K562 (cell line): ENCODE data around the gene POLE2. TPM values are rescaled to one million over a fixed set of nuclear protein-coding genes. Genes with fewer than 3 reads are reported as not detected.
A peak's percentile ranks its signal among the peaks of the same experiment; 100 is the strongest.

ENCODE experiments used
- E2F6 ChIP-seq, 2 experiments: IDR thresholded peaks; 2 replicates each; pipeline ENCODE4 v1.6.1; 2011; ENCODE audit warnings: borderline replicate concordance in 1 of 2, control low read depth in 1 of 2, low read depth in 1 of 2, low read length in 1 of 2, mild to moderate bottlenecking in 1 of 2, mixed read lengths in 1 of 2, moderate library complexity in 1 of 2; ENCODE audit not compliant: insufficient read depth in 1 of 2, insufficient read length in 1 of 2, poor library complexity in 1 of 2, severe bottlenecking in 1 of 2; ENCODE audit errors: extremely low read depth in 1 of 2
- FOS ChIP-seq: IDR thresholded peaks from 3 replicates; pipeline ENCODE4 v1.6.1; 2011; ENCODE audit not compliant: insufficient read length; ENCODE audit errors: extremely low read depth
- ILK ChIP-seq: fragments of 450-650 bp; IDR thresholded peaks from 2 replicates; pipeline ENCODE4 v1.6.1; 2016; ENCODE audit warnings: missing genetic modification characterization, low read depth, mild to moderate bottlenecking, missing compliant biosample characterization, moderate library complexity, borderline replicate concordance
- KLF1 ChIP-seq: fragments of 450-650 bp; IDR thresholded peaks from 2 replicates; pipeline ENCODE4 v1.6.1; 2016; ENCODE audit warnings: missing genetic modification characterization, missing compliant biosample characterization
- L3MBTL2 ChIP-seq: fragments of 450-650 bp; IDR thresholded peaks from 2 replicates; pipeline ENCODE4 v1.6.1; 2016; ENCODE audit warnings: mild to moderate bottlenecking, moderate library complexity
- NCOR1 ChIP-seq: fragments of 450-650 bp; IDR thresholded peaks from 2 replicates; pipeline ENCODE4 v1.6.1; 2016; ENCODE audit warnings: mild to moderate bottlenecking, moderate library complexity
- RHOXF2B ChIP-seq: fragments of 250-450 bp; sonication (Bioruptor Pico); conservative IDR thresholded peaks from 2 replicates; pipeline ENCODE4 v1.5.1; 2021
- TCF7 ChIP-seq: sonication (generic); IDR thresholded peaks from 2 replicates; pipeline ENCODE4 v1.6.1; 2016; ENCODE audit warnings: antibody characterized with exemption, borderline replicate concordance
- U2AF1 ChIP-seq: fragments of 200-400 bp; formaldehyde crosslinking; optimal IDR thresholded peaks from 2 replicates; pipeline ENCODE3; 2017; ENCODE audit warnings: mild to moderate bottlenecking, low read depth, low read length, moderate library complexity
- ZBTB1 ChIP-seq: sonication (generic); formaldehyde crosslinking; IDR thresholded peaks from 2 replicates; pipeline ENCODE4 v1.8.1; 2023; ENCODE audit warnings: missing genetic modification reagents, low read depth, mild to moderate bottlenecking, borderline replicate concordance
- ZNF197 ChIP-seq: fragments of 200-800 bp; sonication (Bioruptor generic); IDR thresholded peaks from 2 replicates; pipeline ENCODE4 v1.6.1; 2016; ENCODE audit warnings: low read depth, missing genetic modification characterization, missing compliant biosample characterization
- ZNF212 ChIP-seq: fragments of 450-650 bp; formaldehyde crosslinking; IDR thresholded peaks from 2 replicates; pipeline ENCODE4 v1.4.0; 2020; ENCODE audit warnings: mild to moderate bottlenecking
- ZNF408 ChIP-seq: fragments of 250-450 bp; sonication (Bioruptor Pico); IDR thresholded peaks from 2 replicates; pipeline ENCODE4 v1.4.0; 2020; ENCODE audit warnings: low read depth, mild to moderate bottlenecking, moderate library complexity
- ZNF668 ChIP-seq: fragments of 250-450 bp; sonication (Bioruptor Pico); IDR thresholded peaks from 2 replicates; pipeline ENCODE4 v1.8.0; 2022; ENCODE audit warnings: mild to moderate bottlenecking, inconsistent platforms
- polyA plus RNA-seq, 8 experiments: library from polyadenylated mRNA; depleted of rRNA in 4 of 8; stranded (reverse) in 5 of 8; unstranded in 3 of 8; fragments of >200 nt; fragmentation: Nextera tagmentation in 2 of 8; fragmentation: Illumina TruSeq in 1 of 8; extraction: Ambion mirVana in 2 of 8; extraction: Trizol in 1 of 8; gene quantifications; 2 replicates each; pipeline versions ENCODE4 v1.2.1 to v1.2.3, GENCODE V29; 2011 to 2014; ENCODE audit warnings: inconsistent platforms in 1 of 8, missing spikeins in 1 of 8
- total RNA-seq, 7 experiments: library from RNA; depleted of rRNA in 6 of 7; stranded (reverse); fragments of >200 nt in 6 of 7; fragmentation: Illumina TruSeq in 2 of 7; extraction: Trizol in 2 of 7; gene quantifications; 2 replicates each; pipeline versions ENCODE4 v1.2.1 to v1.2.3, GENCODE V29; 2011 to 2021; ENCODE audit warnings: low replicate concordance in 1 of 7
- TF ChIP-seq, protein P1 (sequence below): IDR thresholded peaks from 2 replicates; pipeline ENCODE4 v1.6.1; 2016; ENCODE audit warnings: missing genetic modification characterization, missing compliant biosample characterization
- TF ChIP-seq, protein P2 (sequence below): sonication (generic); formaldehyde crosslinking; IDR thresholded peaks from 2 replicates; pipeline ENCODE4 v1.4.0; 2020; ENCODE audit warnings: mild to moderate bottlenecking, missing genetic modification reagents
- TF ChIP-seq, protein P3 (sequence below): fragments of 450-650 bp; IDR thresholded peaks from 2 replicates; pipeline ENCODE4 v1.6.1; 2016; ENCODE audit warnings: mild to moderate bottlenecking
- TF ChIP-seq, protein P4 (sequence below): fragments of 250-450 bp; sonication (Bioruptor Pico); IDR thresholded peaks from 2 replicates; pipeline ENCODE4 v1.8.0; 2022; ENCODE audit warnings: moderate library complexity, mild to moderate bottlenecking, inconsistent platforms

POLE2 gene
- total and polyA plus RNA-seq, 9 of the 15 experiments (the other 6 are each of a cell fraction or from before 2014, with no cell fraction given): 30.7 to 78.4 (median 55.4) TPM

GRCh38 chr14:49633640-49634546 lies 54.1 kb downstream of the POLE2 start (continued):
- TF ChIP-seq, protein P1, sequence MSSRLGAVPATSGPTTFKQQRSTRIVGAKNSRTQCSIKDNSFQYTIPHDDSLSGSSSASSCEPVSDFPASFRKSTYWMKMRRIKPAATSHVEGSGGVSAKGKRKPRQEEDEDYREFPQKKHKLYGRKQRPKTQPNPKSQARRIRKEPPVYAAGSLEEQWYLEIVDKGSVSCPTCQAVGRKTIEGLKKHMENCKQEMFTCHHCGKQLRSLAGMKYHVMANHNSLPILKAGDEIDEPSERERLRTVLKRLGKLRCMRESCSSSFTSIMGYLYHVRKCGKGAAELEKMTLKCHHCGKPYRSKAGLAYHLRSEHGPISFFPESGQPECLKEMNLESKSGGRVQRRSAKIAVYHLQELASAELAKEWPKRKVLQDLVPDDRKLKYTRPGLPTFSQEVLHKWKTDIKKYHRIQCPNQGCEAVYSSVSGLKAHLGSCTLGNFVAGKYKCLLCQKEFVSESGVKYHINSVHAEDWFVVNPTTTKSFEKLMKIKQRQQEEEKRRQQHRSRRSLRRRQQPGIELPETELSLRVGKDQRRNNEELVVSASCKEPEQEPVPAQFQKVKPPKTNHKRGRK (tag): no peak
- TF ChIP-seq, protein P2, sequence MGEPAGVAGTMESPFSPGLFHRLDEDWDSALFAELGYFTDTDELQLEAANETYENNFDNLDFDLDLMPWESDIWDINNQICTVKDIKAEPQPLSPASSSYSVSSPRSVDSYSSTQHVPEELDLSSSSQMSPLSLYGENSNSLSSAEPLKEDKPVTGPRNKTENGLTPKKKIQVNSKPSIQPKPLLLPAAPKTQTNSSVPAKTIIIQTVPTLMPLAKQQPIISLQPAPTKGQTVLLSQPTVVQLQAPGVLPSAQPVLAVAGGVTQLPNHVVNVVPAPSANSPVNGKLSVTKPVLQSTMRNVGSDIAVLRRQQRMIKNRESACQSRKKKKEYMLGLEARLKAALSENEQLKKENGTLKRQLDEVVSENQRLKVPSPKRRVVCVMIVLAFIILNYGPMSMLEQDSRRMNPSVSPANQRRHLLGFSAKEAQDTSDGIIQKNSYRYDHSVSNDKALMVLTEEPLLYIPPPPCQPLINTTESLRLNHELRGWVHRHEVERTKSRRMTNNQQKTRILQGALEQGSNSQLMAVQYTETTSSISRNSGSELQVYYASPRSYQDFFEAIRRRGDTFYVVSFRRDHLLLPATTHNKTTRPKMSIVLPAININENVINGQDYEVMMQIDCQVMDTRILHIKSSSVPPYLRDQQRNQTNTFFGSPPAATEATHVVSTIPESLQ (CRISPR knock-in tag): 0 out of 2 replicates have a peak, but pooled peaks have one; percentile 83
- TF ChIP-seq ILK (tag): no peak
- TF ChIP-seq U2AF1: peak; percentile 16
- TF ChIP-seq, protein P3, sequence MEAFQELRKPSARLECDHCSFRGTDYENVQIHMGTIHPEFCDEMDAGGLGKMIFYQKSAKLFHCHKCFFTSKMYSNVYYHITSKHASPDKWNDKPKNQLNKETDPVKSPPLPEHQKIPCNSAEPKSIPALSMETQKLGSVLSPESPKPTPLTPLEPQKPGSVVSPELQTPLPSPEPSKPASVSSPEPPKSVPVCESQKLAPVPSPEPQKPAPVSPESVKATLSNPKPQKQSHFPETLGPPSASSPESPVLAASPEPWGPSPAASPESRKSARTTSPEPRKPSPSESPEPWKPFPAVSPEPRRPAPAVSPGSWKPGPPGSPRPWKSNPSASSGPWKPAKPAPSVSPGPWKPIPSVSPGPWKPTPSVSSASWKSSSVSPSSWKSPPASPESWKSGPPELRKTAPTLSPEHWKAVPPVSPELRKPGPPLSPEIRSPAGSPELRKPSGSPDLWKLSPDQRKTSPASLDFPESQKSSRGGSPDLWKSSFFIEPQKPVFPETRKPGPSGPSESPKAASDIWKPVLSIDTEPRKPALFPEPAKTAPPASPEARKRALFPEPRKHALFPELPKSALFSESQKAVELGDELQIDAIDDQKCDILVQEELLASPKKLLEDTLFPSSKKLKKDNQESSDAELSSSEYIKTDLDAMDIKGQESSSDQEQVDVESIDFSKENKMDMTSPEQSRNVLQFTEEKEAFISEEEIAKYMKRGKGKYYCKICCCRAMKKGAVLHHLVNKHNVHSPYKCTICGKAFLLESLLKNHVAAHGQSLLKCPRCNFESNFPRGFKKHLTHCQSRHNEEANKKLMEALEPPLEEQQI: no peak
- peak; percentile 8 to 52 for TF ChIP-seq E2F6 (IDR thresholded peaks at IDR 0.05; ENCODE audit: borderline replicate concordance in 1 of 2, extremely low read depth in 1 of 2, insufficient read depth in 1 of 2, insufficient read length in 1 of 2, low read depth in 1 of 2, low read length in 1 of 2, poor library complexity in 1 of 2, severe bottlenecking in 1 of 2)
- no peak for TF ChIP-seq TCF7
- TF ChIP-seq NCOR1: 0 out of 2 replicates have a peak, but pooled peaks have one; percentile 4
- no peak for TF ChIP-seq ZNF197
- peak; percentile 67; the same call in 1 of the 2 replicates for TF ChIP-seq L3MBTL2
- no peak for TF ChIP-seq KLF1 (tag)
- TF ChIP-seq ZNF408 (CRISPR knock-in tag): no peak
- TF ChIP-seq ZBTB1 (CRISPR knock-in tag): peak; percentile 91
- TF ChIP-seq FOS: no peak
- TF ChIP-seq ZNF668 (CRISPR knock-in tag): no peak
- no peak for TF ChIP-seq RHOXF2B (CRISPR knock-in tag)
- TF ChIP-seq, protein P4, sequence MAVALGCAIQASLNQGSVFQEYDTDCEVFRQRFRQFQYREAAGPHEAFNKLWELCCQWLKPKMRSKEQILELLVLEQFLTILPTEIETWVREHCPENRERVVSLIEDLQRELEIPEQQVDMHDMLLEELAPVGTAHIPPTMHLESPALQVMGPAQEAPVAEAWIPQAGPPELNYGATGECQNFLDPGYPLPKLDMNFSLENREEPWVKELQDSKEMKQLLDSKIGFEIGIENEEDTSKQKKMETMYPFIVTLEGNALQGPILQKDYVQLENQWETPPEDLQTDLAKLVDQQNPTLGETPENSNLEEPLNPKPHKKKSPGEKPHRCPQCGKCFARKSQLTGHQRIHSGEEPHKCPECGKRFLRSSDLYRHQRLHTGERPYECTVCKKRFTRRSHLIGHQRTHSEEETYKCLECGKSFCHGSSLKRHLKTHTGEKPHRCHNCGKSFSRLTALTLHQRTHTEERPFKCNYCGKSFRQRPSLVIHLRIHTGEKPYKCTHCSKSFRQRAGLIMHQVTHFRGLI: no peak
- TF ChIP-seq ZNF212: no peak
